GM19099 (cell line): ENCODE data around the gene CCNG2.

Source experiments
- POLR2A ChIP-seq: IDR thresholded peaks from 3 replicates; pipeline ENCODE4 v1.6.1; 2011; ENCODE audit warnings: low read depth; ENCODE audit not compliant: insufficient read length; ENCODE audit errors: extremely low read depth

CCNG2 gene

GRCh38 chr4:77203380-77204197, 46.6 kb downstream of the CCNG2 start:
- no peak for TF ChIP-seq POLR2A

GRCh38 chr4:77204621-77205020, 47.6 kb downstream of the CCNG2 start:
- TF ChIP-seq POLR2A, result no peak

- no peak for TF ChIP-seq POLR2A
These were observed 52.0 kb downstream of the CCNG2 start for GRCh38 chr4:77209012-77209411.

GRCh38 chr4:77209936-77210335, 52.9 kb downstream of the CCNG2 start:
- no peak for TF ChIP-seq POLR2A

GRCh38 chr4:77215107-77215506, 58.1 kb downstream of the CCNG2 start:
- no peak for TF ChIP-seq POLR2A

- no peak for TF ChIP-seq POLR2A
These were observed 60.5 kb downstream of the CCNG2 start for GRCh38 chr4:77217526-77217925.

- no peak for TF ChIP-seq POLR2A
These were observed 62.3 kb downstream of the CCNG2 start for GRCh38 chr4:77219266-77219665.
